Measurements from ENCODE around the gene UBL4B. TPM values are rescaled to one million over a fixed set of nuclear protein-coding genes. Genes with fewer than 3 reads are reported as not detected.
A peak's percentile ranks its signal among the peaks of the same experiment; 100 is the strongest.

UBL4B gene
- total RNA-seq, 1 experiment from 2014 or later, result not detected

DNA sequence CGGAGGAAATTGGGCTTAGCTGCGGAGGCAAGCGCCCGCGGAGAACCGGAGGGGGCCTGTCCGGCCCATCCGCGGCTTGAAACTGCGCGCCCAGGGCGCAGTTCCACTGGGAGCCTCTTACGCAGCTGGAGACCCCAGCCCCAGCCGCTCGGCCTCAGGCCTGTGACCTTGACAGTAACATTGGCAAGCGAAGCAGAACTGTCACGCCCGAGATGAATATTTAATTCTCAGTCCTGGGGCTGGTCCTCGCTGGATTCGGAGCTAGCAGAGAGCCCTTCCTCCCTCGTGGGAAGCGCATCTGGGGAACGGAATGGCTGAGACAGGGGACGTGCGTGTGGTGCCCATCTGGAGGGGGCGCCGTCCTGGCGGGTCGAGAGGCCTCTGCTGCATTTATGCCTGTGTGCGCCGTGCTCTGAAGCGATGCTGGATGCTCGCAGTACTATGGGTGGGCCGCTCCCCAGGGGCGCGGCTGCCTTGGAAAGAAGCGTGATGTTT, 39.0 kb downstream of the UBL4B start:
- DNase-seq (ENCODE audit: low read depth), result no peak

DNA sequence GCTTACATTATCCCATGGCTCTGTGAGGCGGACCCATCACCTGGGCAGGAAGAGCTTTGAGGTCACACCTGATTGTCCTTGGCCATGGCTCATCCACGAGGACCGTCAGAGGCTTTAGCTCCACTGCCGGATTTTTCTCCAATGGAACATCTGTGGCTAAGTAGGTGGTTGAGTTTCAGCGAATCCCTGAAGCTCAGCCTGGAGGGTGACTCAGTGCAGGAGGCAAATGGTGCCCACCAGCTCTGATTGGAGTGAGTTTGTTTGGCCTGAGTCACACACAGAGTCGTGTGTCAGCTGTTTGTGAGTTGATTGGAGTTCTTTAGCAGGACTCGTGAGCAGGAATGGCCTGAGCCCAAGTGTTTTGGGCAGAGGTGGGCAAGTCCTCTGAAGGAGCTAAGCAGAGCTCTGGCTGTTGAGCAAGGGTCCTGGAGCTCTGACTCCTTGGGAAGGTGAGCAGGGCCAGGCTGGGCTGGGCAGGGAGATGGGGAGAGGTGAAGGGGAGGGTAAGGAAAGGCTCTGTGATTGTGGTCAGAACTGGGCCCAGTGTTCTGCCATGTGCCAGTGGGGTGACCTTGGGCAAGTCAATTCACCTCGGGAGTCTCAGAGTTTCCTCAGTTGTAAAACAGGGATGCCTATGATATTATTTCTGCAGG, 40.0 kb downstream of the UBL4B start:
- DNase-seq (ENCODE audit: low read depth), result peak; percentile 73

DNA sequence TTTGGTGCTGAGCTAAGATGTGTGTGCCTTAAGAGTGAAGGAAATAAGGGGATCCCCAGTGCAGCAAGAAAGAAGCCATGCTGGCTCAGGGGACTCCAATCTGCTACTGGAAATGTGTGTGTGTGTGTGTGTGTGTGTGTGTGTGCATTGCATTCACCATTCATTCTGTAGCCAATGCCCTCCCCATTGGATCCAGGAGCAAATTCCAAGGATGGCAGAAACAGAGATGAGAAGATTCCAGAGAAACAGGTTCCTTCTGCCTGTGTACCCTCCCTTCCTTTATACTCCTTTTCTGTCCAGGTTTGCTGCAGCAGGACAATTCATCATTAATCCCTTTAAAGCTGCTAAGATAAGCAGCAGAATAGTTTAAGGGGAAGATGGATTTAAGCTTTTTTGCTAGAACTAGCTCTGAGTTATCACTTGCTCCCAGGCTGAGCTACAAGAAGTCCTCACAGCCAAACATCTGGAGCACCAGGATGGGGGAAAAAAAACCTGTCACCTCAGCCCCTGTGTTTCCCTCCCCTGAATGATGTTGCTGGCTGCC, 41.2 kb downstream of the UBL4B start:
- DNase-seq (ENCODE audit: low read depth), result no peak

DNA sequence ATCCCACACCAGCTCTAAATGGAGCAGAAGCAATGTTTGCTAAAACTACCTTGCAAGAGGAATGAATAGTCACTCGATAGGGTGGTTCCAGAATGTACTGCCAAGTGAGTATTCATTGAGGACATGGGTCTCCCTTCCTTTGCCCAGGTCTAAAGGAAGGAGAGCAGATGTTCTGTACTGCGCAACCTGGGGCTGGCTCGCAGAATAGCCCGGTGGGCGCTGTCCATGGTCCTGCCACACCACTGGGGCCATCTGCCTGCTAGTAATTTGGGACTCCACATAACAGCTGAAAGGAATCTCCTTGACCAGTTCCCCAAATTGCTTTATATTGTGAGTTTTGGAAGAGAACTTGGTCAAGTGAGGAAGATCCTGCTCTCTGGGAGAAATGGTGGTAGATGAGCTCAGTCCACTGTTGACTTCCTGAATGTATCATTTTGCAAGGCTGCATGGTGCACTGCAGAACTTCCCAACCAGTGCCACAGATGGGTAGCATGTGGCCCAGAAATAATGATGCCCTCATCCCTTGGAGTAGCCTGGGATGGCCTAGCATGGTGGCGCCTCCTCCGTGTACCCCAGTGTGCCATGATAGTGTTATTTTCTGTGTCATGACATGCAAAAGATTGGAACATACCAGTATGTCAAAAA, 43.8 kb downstream of the UBL4B start:
- peak; percentile 46 for DNase-seq (ENCODE audit: low read depth)

DNA sequence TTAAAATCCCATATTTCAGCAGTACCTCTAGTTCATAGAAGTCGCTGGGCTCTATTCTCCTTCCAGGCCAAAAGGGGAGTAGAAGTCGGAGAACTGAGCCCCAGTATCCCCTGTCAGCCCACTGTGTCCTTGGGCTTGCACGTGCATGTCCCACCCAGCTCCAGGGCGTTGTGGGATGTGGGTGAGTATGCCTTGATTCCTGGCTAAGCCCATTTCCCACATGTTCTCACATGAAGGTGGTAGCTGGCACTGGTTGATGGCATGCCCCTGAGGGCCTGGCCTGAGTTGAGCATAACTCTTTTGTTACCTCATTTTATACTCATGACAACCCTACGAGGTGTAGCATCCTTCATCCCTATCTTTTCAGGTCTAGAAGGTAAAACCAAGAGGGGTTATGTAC, 46.0 kb downstream of the UBL4B start:
- no peak for DNase-seq (ENCODE audit: low read depth)

DNA sequence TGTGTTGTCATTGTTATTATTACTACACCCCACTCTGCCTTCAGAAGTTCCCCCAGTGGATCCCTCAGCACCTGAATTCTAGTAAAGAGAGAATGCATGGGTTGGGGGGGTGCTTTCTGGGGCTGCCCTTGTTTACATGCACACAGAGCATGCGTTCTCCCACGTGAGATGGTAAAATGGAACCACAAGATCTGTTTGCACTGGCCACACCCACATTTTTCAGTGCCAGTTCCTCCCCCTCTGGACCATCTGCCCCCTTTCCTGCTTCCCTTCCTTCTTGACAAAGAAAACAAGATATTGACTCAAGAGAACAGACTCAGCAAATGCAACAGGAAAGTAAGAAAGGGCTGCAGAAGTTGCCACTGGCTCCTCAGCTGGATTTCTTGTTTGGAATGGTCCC, 46.9 kb downstream of the UBL4B start:
- DNase-seq (ENCODE audit: low read depth), result no peak

DNA sequence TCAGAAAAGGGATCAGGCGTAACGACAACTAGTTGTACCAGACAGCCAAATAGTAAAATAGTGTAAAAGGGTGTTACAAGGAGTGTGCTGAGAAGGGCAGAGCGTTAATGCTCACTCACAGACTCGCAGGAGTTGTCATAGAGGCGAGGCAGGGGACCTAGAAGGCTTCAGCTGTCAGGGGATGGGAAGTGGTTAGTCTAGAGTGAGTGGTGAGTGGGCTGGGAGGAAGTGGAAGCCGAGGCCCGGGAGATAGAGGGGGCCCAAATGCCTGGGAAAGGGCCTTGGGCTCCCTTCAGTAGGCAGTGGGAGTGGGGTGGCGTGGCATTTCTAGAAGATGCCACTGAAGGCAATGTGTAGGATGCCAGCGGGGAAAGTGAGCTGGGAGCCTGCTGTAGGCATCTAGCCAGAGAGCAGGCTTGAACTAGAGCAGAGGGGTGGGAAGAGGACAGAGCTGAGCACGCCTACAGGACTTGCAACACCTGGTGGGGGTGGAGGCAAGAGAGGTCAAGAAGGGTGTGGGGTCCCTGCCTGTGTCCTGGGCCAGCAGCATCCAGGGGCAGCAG, 48.4 kb downstream of the UBL4B start:
- no peak for DNase-seq (ENCODE audit: low read depth)

DNA sequence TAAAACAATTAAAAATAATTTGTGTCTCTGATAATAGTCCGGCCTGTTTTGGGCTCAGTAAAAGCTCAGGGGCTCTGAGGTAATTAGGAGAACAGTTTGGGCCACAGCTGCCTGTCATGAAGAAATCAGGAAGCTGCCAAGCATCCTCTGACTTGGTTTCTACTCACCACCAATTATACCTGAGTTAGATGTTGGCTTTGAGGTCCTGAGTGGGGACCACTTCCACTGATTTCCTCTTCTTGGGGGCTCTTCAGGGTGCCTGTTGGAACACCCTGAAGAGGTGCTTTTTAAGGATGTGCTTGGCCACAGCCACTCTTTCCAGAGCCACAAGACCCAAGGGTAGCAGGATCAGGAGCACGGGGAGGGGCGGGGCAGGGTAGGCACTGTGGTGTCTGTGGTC, 48.9 kb downstream of the UBL4B start:
- DNase-seq (ENCODE audit: low read depth), result no peak

DNA sequence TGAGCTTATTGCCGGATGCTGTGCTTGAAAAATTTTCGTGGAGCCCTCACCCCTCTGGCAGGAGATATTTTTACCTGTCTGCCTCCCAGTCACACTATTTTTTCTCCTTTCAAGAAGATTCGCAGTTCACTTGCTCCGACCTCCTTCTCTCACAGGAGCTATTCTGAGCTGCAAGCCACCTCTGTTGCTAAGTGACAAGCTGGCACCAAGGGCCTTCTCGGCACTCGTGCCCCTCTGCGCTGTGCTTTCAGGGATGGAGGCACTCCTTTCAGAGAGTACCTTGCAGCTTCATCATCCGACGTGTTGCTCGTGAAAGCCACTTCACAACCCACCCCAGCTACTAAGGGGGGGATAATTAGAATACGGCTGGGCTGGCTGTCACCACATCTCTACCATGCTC, 49.6 kb downstream of the UBL4B start:
- no peak for DNase-seq (ENCODE audit: low read depth)

Other genes starting within 250 kb of the UBL4B start
- gene CSF1, start 201.6 kb upstream of the UBL4B start, total RNA-seq (2014; rRNA removed; shearing (Covaris generic)), result 19.9 and 22.0 TPM in 2 replicates
- 28.5 and 41.1 TPM in 2 replicates for gene AHCYL1, start 127.7 kb upstream of the UBL4B start, total RNA-seq (2014; rRNA removed; shearing (Covaris generic))
- 27.5 and 29.8 TPM in 2 replicates for gene STRIP1, start 77.8 kb upstream of the UBL4B start, total RNA-seq (2014; rRNA removed; shearing (Covaris generic))
- gene ALX3, start 41.8 kb upstream of the UBL4B start, total RNA-seq (2014; rRNA removed; shearing (Covaris generic)), result not detected in 2 replicates
- not detected in 2 replicates for gene SLC6A17, start 38.1 kb downstream of the UBL4B start, total RNA-seq (2014; rRNA removed; shearing (Covaris generic))
- 1.6 and 2.2 TPM in 2 replicates for gene KCNC4, start 97.9 kb downstream of the UBL4B start, total RNA-seq (2014; rRNA removed; shearing (Covaris generic))
- 31.8 and 33.6 TPM in 2 replicates for gene RBM15, start 226.9 kb downstream of the UBL4B start, total RNA-seq (2014; rRNA removed; shearing (Covaris generic))